ENCODE results near the gene C7.

The C7 gene

DNA sequence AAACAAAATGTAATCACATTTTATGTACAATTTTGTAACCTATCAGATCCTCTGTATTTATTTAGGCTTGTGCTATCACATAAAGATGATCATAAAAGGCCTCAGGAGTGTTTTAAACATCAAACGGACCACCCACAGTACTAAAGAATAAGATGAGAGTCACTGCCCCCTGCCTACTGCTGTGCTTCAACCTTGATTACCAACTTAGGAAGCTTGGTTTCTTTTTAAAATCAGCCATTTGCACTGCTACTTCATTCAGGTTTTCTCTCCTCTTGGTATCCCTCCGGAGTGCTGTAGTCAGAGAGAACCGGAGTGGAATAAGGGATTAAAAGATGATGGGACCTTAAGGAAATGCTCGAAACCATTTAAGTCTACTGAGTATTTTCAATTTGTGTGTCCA is 6.9 kb downstream of the C7 start:
- DNase-seq (ENCODE audit: low read depth, low spot score) = no peak

DNA sequence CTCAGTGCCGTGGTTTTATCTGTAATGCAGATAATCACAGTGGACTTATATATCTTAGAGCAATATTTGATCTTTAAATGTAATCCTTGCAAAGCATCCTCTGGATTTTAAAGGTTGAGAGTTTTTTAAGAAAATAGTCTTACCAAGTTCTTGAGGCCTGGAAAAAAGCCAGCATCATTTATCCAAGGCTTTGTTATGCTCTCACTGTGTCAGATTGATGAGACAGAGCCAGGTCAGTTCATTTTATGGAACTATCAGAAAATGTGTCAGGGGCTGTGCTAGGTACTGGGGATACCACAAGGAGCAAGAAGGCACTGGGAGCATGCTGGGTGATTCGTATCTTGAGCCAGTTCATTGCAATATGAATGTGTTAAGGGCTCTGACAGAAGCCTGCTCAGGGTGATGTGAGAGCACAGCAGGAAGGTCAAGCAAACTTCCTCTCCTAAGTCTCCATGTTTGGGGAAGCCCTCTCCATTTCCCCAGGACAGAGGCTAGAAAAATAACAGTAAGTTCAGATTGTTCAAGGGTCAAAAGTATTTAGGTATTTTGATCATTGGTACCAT is 19.7 kb downstream of the C7 start:
- no peak for DNase-seq (ENCODE audit: low read depth, low spot score)

DNA sequence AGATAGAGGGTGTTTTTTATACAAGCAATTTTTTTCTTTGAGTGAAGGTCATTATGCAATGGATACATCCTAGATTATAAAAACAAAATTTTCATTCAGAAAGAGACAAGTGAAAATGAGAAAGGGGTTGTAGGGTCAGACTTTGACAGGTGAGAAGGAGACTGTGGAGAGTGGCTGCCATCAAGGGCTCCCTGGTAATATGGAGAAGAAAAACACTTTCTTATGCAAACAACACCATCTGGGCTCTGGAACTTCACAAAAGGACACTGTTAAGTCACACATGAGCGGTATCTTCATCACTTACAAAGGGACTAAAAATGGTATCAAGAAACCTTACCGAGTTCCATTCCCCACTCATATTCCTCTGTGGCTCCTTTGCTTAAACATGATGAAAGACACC is 23.5 kb downstream of the C7 start:
- no peak for DNase-seq (ENCODE audit: low read depth, low spot score)

DNA sequence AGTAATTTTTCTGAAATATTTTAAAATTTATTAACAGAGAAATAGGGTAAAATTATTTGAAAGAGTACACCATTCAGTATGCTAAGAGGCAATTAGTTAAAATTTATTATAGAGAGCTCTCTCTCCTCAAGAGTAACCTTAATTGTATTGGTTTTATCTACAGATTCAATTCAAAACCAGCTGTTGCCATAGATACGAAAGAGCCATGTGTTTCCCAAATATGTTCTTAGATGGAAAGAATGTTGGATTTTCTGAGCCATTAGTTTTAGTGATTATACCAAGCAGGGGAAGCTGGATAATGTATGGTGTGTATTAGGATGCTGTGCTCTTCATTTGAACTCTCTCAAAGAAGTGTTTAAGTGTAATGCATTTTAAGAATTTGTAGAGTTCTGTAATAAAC is 27.8 kb downstream of the C7 start:
- no peak for DNase-seq (ENCODE audit: low read depth, low spot score)

DNA sequence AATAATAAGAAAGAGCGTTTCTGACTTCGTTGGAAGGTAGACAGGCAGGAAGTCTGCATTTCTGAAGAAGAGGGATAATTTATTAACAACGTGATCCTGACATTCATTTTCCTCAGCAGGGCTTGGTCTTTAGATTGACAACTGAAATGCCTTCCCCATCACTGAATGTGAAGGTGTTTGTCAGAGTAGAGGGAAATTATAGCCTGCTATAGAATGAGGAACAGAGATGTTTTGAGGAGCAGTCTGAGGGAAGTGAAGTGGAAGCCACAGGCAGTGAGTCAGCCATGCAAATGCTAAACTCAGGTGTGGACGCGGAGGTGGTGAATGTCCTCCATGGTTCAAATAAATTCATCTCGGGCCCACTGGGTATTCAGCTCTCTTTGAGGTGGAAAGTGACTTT is 30.5 kb downstream of the C7 start:
- no peak for DNase-seq (ENCODE audit: low read depth, low spot score)

DNA sequence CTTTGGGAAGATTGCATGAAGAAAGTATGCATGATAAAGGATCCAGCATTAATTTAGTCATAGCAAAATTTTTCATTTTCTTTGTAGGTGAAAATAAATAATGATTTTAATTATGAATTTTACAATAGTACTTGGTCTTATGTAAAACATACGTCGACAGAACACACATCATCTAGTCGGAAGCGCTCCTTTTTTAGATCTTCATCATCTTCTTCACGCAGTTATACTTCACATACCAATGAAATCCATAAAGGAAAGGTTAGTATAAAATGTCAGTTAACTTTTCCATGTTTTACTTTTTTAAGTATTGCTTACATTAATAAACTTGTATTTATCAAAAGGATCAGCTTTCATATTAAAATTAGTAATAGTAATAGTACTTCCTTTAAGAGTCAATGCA is 35.8 kb downstream of the C7 start:
- no peak for DNase-seq (ENCODE audit: low read depth, low spot score)

DNA sequence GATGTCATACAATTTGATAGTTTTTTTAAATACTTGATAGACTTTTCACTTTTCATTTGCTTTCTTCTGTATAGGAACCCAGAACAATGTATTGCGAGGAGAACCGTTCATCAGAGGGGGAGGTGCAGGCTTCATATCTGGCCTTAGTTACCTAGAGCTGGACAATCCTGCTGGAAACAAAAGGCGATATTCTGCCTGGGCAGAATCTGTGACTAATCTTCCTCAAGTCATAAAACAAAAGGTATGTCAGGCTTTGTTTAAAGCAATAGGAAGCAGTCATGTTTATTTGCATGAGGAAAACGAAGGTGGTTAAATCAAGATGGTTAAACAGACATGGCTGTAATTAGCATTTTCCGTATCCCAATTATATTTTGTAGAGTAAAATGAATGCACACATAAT is 46.0 kb downstream of the C7 start:
- no peak for DNase-seq (ENCODE audit: low read depth, low spot score)

DNA sequence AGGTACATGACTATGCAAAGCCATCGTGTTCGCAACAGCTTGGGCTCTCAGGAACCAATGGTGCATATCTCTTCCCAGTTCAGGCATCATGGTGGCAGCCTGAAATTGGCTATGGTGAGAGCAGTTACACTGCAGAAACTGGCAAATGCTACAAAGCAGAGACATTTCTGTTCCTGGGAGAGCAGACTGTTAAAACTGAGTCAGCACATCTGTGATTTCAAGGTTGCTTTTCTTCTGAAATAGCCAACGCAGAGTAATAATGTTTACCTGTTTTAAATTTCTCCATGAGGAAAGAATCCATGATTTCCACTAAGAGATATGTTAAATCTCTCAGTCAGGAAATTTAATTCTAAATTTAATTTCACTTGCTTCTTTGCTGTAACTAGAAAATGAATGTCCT is 47.8 kb downstream of the C7 start:
- no peak for DNase-seq (ENCODE audit: low read depth, low spot score)

DNA sequence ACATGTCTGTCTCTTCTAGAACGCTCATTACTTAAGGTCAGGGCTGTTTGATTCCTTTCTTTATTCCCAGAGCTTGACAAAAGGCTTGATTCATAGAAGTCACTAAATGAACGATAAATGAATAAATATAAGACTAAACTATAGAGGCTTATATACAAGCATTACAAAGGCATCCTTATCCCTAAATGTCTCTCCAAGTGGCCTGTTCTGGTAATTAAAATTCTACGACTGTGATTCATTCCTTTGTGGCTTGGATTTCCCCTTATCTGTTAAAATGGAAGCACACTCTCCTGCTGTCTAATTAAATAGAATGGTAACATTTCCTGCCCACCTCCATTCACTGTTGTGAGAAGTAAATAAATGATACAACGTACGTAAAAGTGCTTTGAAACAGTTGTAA is 49.5 kb downstream of the C7 start:
- DNase-seq (ENCODE audit: low read depth, low spot score) = no peak

DNA sequence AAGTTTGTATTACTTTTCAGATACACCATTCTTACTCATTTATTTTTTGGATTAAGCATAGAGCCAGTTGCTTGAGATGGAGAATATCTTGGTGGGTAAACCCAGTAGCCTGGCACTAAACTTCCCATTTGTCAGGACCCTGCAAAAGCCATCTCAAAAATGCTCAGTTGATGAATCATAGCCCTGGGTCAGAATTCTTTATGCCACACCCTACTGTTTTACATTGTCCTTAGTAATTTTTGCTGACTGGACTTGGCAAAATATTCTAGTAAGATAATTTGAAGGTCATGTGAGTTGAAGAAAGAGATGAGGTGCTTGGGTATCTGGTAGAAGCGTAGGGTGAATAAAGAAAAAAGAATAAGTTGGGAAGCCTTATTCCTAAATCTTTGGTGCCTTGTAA is 50.7 kb downstream of the C7 start:
- no peak for DNase-seq (ENCODE audit: low read depth, low spot score)

DNA sequence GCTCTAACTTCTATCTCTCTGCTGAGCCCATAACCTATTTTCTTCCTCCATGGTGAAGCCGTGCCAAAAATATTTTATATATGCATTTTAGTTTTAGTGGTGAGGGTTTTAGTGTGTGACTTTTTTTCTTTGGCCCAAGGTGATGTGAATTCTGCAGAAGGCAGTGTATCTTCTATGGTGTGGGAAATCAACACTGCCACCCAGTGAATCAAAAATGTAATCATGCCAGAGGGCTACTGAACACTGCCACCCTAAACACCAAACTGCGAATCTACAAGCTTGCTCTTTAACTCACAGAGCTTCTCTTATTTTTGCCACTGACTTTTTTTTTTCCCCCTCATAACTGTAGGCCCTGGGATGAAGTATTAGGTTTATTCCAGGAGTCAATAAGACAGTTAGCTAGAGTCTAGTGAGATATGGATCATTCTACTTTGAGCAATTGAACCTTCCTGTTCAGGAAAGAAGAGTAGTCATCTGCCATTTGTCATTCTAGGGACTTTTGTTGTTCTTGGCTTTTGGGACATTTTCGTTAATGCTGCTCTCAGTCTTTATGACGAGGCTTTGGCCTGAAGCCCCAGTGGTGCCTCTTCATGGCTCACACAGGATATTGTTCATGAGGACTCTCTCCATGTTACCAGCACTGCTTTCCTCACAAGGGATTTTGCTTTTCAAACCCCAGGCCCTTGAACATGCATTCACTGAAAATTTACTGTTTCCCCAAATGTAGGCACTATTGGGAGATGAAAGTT is 53.1 kb downstream of the C7 start:
- no peak for DNase-seq (ENCODE audit: low read depth, low spot score)

DNA sequence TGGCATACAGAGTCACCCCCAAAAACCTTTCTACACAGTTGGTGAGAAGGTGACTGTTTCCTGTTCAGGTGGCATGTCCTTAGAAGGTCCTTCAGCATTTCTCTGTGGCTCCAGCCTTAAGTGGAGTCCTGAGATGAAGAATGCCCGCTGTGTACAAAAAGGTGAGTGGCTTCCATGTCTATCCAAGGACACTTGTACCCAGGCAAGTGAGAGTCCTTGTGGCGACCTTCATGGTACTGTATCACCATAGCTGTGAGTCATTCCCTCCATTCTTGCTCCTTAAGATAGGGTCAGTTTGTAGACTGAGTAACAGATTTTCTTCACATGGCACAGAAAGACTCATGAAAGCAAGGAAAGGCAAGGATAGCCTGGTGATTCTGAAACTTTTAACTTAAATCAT is 63.1 kb downstream of the C7 start:
- no peak for DNase-seq (ENCODE audit: low read depth, low spot score)

DNA sequence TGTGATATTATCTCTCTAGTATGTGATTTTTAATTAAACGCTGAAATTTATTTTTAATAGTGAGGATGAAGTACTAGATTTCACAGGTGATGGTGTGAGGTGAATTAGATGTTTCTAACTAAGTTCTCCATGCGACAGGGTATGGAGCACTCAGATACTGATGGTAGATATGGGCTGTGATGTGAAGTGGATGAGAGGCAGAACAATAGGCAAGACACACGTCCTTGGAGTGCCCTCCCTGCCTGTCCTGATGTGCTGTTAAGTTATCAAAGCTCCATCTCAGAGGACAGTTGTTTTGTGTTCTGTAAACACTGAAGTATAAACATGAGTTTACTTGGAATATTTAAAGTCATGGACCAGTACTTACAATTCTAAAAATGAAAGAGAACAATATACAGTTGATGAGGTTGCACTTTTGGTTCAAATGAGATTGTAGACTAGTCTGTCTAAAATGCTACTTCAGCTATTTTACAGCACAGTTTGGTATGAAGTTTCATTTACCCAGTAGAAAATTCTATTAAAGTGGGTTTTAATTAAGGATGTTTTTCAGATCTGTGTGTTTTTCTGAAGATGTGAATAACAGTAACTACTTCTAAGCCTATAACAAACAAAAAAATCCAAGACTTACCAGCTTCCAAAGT is 64.2 kb downstream of the C7 start:
- DNase-seq (ENCODE audit: low read depth, low spot score) = no peak

DNA sequence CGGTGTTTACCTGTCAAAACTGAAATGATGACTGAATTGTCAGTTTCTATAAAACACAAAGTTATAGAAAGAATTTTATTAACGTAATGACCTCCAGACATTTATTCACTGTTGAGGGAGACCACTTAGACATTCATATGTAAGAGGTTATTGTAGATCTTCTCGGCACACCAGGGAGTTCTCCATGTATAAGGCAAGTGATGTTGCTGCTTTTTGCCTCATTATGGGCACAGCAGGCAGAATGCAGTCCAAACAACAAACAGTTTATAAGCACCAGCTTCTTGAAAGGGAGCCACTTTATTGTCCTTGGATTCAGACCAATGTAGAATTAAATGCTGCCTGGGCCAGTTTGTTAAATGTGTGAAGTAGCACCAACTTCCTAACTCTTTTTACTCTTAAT is 66.7 kb downstream of the C7 start:
- no peak for DNase-seq (ENCODE audit: low read depth, low spot score)

DNA sequence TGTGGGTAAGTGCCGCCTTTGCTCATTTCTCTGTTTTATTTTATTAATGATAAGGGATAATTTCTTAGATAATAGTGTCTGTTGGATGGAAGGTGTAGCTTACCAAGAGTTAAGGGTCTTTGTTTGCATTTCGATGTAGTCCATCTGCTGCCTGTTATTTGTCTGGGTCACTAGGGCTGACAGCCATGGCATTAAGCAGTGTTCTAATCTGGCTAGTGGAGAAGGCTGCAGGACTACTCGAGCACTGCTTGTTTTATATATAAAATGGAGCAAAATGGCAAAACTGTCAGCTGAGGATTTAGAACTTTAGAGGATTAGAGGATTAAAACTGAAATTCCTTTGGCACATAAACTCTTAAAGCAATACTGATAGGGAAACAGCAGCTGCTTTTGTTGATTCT is 67.5 kb downstream of the C7 start:
- no peak for DNase-seq (ENCODE audit: low read depth, low spot score)

DNA sequence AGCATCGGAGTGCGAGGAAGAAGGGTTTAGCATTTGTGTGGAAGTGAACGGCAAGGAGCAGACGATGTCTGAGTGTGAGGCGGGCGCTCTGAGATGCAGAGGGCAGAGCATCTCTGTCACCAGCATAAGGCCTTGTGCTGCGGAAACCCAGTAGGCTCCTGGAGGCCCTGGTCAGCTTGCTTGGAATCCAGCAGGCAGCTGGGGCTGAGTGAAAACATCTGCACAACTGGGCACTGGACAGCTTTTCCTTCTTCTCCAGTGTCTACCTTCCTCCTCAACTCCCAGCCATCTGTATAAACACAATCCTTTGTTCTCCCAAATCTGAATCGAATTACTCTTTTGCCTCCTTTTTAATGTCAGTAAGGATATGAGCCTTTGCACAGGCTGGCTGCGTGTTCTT is 72.1 kb downstream of the C7 start:
- DNase-seq (ENCODE audit: low read depth, low spot score) = no peak

DNA sequence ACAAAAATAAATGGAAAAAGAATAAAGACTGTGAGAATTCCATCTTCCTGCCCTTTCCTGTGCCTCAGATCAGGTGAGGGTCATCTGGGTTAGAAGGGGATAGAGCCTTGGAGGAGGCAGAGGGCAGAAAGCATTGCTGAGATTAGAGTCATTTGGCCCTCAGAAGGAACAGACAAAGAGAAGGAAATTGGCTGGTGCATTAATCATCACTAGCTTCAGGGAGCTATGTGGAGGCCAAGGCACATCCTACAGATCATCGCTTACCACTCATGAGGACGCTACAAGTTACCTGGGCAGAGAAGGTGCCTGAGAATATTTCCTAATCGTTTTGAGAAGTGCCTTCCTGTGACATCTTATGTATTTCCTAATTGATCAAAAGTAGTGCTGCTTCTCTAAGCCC is 74.5 kb downstream of the C7 start:
- no peak for DNase-seq (ENCODE audit: low read depth, low spot score)

DNA sequence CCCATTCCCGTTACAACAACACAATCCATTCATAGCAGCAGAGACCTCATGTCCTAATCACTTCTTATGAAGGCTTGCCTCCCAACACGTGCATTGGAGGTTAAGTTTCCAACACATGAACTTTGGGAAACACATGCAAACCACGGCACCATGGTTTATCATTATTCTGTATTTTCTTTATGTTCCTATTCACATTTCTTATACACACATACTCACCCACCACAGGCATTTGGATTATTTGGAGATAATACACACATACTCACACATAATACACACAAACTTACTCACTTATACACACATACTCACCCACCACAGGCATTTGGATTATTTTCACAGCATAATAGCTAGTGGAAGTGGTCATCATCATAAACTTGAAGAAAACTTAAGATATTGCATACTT is 75.6 kb downstream of the C7 start:
- DNase-seq (ENCODE audit: low read depth, low spot score) = no peak

DNA sequence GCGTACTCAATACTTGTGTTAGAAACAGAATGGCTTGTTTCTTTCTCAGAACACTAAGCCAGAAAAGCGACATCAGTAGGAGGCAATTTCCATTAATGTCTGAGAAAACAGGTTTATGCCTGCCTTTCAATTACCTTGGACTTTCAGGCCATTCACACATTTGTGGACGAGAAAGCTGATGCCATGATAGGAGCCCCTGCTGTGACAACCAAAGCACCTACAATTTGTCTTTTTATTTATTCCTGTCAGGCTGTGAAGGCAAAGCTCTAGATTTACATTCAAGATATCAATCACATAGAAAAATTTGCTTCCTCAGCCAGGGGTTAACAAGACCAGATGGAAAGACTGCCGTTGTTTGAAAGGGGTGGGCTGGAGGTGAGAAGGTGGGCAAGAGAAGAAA is 76.2 kb downstream of the C7 start:
- DNase-seq (ENCODE audit: low read depth, low spot score) = no peak

DNA sequence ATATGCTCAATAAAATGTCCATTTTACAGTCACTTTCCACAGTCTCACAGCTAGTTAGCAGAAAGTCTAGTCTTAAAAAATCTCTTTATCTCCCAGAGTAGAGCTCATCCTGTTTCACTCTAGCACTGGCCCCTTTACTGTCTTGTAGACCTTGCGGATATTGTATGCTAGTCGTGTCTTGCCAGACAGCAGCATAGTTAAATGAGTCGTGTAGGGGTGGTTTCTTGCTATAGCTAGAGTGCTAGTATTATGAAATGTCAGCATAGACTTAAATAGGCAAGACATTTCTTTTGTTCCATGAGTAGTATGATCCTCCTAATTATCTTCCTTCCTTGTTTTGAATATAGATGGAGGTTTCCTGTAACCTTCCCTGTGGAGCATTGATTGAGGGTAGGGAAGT is 77.4 kb downstream of the C7 start:
- DNase-seq (ENCODE audit: low read depth, low spot score) = no peak

DNA sequence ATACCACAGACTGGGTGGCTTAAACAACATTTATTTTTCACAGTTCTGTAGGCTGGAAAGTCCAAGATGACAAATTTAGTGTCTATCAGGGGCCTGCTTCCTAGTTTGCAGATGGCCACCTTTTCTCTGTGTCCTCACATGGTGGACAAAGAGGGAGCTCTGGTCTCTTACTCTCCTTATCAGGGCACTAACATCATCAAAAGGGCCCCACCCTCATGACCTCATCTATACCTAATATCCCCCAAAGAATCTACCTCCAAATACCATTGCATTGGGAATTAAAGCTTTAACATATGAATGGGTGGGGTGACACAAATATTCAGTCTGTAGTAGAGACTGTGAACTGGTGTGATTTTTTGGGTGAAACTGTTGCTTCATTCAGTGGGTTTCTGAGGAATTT is 78.1 kb downstream of the C7 start:
- DNase-seq (ENCODE audit: low read depth, low spot score) = no peak

DNA sequence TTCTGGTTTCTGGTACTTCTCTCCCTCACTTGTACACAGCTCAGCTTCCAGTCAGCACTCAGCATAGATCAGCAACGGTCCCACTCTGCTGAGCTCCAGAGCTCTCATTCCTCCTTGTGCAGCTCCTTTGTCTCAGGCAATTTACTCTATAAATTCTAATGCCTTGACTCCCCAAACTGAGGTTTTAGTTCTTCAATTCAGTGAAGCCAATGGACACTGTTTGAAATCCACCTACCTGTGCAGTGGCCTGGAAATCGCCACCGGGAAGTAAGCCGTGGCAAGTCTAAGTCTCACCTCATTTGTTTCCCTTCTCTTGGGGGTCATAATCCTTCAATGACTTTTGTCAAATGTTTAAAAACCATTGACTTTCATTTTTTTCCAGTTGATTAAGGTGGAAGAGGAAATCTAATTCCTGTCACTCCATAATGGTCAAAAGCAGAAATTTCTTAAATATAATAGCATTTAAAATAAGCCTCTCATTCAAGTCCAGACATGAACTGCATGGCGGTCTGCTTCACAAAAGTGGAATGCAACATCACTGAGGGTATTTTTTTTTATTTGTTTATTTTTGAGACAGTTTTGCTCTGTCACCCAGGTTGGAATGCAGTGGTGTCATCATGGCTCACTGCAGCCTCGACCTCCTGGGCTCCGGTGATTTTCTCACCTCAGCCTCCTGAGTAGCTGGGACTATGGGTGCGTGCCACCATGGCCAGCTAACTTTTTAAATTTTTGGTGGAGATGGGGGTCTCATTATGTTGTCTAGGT is 79.6 kb downstream of the C7 start:
- DNase-seq (ENCODE audit: low read depth, low spot score) = no peak
